ENCODE data around the gene NT5DC3. TPM values are rescaled to one million over a fixed set of nuclear protein-coding genes. Genes with fewer than 3 reads are reported as not detected.

Gene NT5DC3
- total RNA-seq, 1 experiment from 2014 or later = 9.5 TPM

GRCh38 chr12:103743788-103744187, 97.2 kb downstream of the NT5DC3 start:
- Histone ChIP-seq H3K27me3 (replicated peaks; ENCODE audit: control insufficient read depth, insufficient read depth, low read length) (no peaks in the 10 kb centered on the region), H3K4me3 (ENCODE audit: low read depth, low read length) (no peak overlapping the region), H3K9me3 (no peaks in the 10 kb centered on the region), H3K36me3 (ENCODE audit: control insufficient read depth, insufficient read depth, low read length) (no peaks in the 10 kb centered on the region), H3K4me1 (no peaks in the 10 kb centered on the region)
- intact Hi-C loops (cut with micrococcal nuclease; ENCODE audit: unreplicated experiment) = loop anchor here (10.0 kb wide), 1 partner anchor 119 kb away; no protein-coding TSS in a partner anchor
- no TSS peak for BruUV-seq (replicated peaks)
- Mint-ChIP-seq H3K27ac (ENCODE audit: unreplicated experiment) (no peak overlapping the region), H3K36me3 (ENCODE audit: insufficient read depth, unreplicated experiment) (no peaks in the 10 kb centered on the region), H3K4me3 (ENCODE audit: unreplicated experiment) (no peak overlapping the region), H3K9me3 (ENCODE audit: unreplicated experiment) (no peaks in the 10 kb centered on the region), H3K4me1 (ENCODE audit: low read depth, unreplicated experiment) (no peaks in the 10 kb centered on the region), H3K27me3 (ENCODE audit: insufficient read depth, unreplicated experiment) (peaks cover 5% of the 10 kb centered on the region)
- TF ChIP-seq CTCF (IDR thresholded peaks at IDR 0.05; ENCODE audit: insufficient read depth in 1 of 2, low read depth in 1 of 2, low read length in 1 of 2, severe bottlenecking in 1 of 2, unreplicated experiment in 1 of 2) = no peak
- ChIA-PET CTCF (no interaction called here), POLR2A (no interaction called here)
- no peak for DNase-seq

GRCh38 chr12:103742349-103742932, 98.6 kb downstream of the NT5DC3 start:
- H3K9me3 Mint-ChIP-seq (ENCODE audit: unreplicated experiment) = no peaks in the 10 kb centered on the region
- DNase-seq = no peak
- no peak for TF ChIP-seq CTCF (IDR thresholded peaks at IDR 0.05; ENCODE audit: insufficient read depth in 1 of 2, low read depth in 1 of 2, low read length in 1 of 2, severe bottlenecking in 1 of 2, unreplicated experiment in 1 of 2)
- H3K27me3 Mint-ChIP-seq (ENCODE audit: insufficient read depth, unreplicated experiment) = peaks cover 7% of the 10 kb centered on the region
- BruUV-seq (replicated peaks) = no TSS peak
- Histone ChIP-seq H3K4me3 (ENCODE audit: low read depth, low read length) (no peak overlapping the region), H3K36me3 (ENCODE audit: control insufficient read depth, insufficient read depth, low read length) (no peaks in the 10 kb centered on the region), H3K4me1 (no peaks in the 10 kb centered on the region), H3K9me3 (no peaks in the 10 kb centered on the region), H3K27me3 (replicated peaks; ENCODE audit: control insufficient read depth, insufficient read depth, low read length) (no peaks in the 10 kb centered on the region)
- ChIA-PET POLR2A (no interaction called here), CTCF (no interaction called here)
- intact Hi-C loops (cut with micrococcal nuclease; ENCODE audit: unreplicated experiment) = loop anchor here (10.0 kb wide), 1 partner anchor 118 kb away; no protein-coding TSS in a partner anchor
- no peaks in the 10 kb centered on the region for H3K36me3 Mint-ChIP-seq (ENCODE audit: insufficient read depth, unreplicated experiment)
- H3K4me1 Mint-ChIP-seq (ENCODE audit: low read depth, unreplicated experiment) = no peaks in the 10 kb centered on the region
- no peak overlapping the region for H3K27ac Mint-ChIP-seq (ENCODE audit: unreplicated experiment)
- no peak overlapping the region for H3K4me3 Mint-ChIP-seq (ENCODE audit: unreplicated experiment)

- H3K9me3 ChIP-seq = no peaks in the 10 kb centered on the region
- H3K27me3 Mint-ChIP-seq (ENCODE audit: insufficient read depth, unreplicated experiment) = peaks cover 10% of the 10 kb centered on the region
- TF ChIP-seq CTCF (IDR thresholded peaks at IDR 0.05; ENCODE audit: insufficient read depth in 1 of 2, low read depth in 1 of 2, low read length in 1 of 2, severe bottlenecking in 1 of 2, unreplicated experiment in 1 of 2) = no peak
- no peaks in the 10 kb centered on the region for H3K36me3 ChIP-seq (ENCODE audit: control insufficient read depth, insufficient read depth, low read length)
- H3K4me1 ChIP-seq = no peaks in the 10 kb centered on the region
- DNase-seq = no peak
- POLR2A ChIA-PET = no interaction called here
- H3K4me1 Mint-ChIP-seq (ENCODE audit: low read depth, unreplicated experiment) = no peaks in the 10 kb centered on the region
- intact Hi-C loops (cut with micrococcal nuclease; ENCODE audit: unreplicated experiment) = no loop called here
- H3K4me3 Mint-ChIP-seq (ENCODE audit: unreplicated experiment) = no peak overlapping the region
- CTCF ChIA-PET = no interaction called here
- H3K9me3 Mint-ChIP-seq (ENCODE audit: unreplicated experiment) = no peaks in the 10 kb centered on the region
- no peaks in the 10 kb centered on the region for H3K27me3 ChIP-seq (replicated peaks; ENCODE audit: control insufficient read depth, insufficient read depth, low read length)
- no peak overlapping the region for H3K27ac Mint-ChIP-seq (ENCODE audit: unreplicated experiment)
- H3K4me3 ChIP-seq (ENCODE audit: low read depth, low read length) = no peak overlapping the region
- no peaks in the 10 kb centered on the region for H3K36me3 Mint-ChIP-seq (ENCODE audit: insufficient read depth, unreplicated experiment)
- no TSS peak for BruUV-seq (replicated peaks)
Measured at GRCh38 chr12:103737881-103738280, 103.2 kb downstream of the NT5DC3 start.
